Stimulated activated CD8-positive, alpha-beta memory T cell treated with anti-CD3 and anti-CD28 coated beads, Interleukin-12 subunit alpha, Interleukin-12 subunit beta, amount 100 ng/mL, for 24 hours (primary cell): ENCODE measurements around the gene SLIT1.

Source experiments
- DNase-seq: peaks from one replicate; pipeline ENCODE4 v3.0.0-alpha.2; 2020; ENCODE audit errors: extremely low read depth

Gene SLIT1

GRCh38 chr10:96972264-96972663 lies 213.5 kb downstream of the SLIT1 start:
- no peak for DNase-seq

DNA sequence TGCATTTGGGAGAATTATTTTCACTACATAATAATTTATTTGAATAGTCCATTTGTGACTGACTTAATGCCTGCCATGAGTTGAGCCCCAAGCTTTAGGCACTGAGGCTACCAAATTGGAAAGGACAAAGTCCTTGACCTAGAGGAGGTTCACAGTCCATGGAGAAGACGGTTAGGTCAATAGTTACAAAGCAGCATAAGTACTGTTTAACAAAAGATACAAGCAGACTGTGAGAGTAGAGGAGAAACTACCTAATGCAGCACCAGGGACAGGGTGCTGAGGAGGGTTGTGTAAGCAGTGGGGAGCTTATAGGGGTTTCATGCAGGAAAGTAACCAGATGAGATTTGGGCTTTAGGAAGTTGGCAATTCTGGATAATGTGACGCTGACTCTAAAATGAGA lies 214.4 kb downstream of the SLIT1 start:
- DNase-seq = no peak

GRCh38 chr10:96968682-96969423 lies 216.9 kb downstream of the SLIT1 start:
- DNase-seq = no peak

DNA sequence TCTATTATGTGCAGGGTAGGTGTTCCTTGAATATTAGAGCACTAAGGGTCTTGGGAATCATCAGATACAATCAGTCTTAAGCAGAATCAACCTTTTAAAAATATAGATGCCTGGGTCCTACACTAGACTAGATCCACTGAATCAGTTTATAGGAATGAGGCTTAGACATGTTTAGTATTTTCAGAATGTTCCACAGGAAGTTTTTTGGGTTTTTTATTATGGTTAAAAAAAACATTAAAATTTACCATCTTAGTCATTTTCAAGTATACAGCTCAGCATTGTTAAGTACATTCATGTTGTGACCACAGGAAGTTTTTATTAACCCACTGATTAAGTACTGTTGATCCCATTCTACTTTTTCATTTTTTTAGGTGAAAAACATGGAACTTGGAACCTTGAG lies 217.9 kb downstream of the SLIT1 start:
- DNase-seq = no peak

DNA sequence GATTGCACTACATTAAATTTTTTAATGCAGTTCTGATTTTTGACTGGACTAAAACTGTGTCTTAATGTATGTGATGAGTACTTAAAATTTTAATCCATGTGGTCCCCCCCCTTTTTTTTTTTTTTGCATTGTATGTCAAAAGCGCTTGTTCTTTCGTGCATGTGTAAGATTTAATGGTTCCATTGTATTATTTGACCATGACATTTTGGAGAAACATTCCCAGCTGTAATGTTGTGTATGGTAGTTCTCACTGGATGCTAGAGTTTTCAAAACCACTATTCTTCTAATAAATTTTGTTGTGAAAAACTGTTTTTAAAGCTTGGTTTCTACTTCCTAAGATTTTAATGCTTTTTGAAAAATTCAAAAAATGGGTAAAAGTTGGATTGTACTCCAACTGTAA lies 221.6 kb downstream of the SLIT1 start:
- no peak for DNase-seq

- DNase-seq = no peak
Observed at GRCh38 chr10:96960872-96961271, 224.9 kb downstream of the SLIT1 start.

- DNase-seq = no peak
Observed at GRCh38 chr10:96959733-96960132, 226.0 kb downstream of the SLIT1 start.

DNA sequence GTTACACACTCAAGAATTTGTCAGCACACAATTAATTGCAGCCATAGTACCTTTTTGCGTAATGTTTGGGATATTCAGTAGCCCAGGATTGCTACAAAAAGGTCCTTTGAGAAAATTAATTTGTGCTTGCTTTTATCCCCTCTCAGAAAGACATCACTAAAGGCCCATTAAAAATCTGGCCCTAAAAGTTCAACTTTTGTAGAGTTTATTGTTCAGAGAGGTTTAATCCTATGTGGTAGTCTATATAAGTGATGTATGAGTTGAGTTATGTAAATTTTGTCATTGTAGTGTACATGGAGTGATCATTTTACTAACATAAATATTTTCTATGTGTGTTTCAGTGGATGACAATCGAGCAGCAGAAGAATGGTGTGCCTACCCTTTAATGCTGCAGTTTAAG lies 227.7 kb downstream of the SLIT1 start:
- no peak for DNase-seq

DNA sequence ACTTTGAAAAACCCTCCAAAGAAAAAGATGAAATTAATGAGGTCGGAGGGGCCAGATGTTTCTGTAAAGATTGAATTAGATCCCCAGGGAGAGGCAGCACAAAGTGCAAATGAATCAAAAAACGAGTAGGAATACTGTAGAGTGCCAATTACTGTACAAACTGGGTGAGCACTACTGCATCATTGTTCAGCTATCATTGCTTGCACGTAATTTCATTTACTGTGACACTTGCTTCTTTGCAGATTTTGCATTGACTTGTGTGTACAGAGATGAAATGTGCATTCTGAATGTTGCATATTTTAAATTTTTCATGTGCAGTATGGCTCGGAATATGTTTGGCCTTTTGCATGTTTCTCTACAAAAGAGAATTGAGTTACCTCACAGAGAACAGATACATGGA lies 230.0 kb downstream of the SLIT1 start:
- DNase-seq = no peak

DNA sequence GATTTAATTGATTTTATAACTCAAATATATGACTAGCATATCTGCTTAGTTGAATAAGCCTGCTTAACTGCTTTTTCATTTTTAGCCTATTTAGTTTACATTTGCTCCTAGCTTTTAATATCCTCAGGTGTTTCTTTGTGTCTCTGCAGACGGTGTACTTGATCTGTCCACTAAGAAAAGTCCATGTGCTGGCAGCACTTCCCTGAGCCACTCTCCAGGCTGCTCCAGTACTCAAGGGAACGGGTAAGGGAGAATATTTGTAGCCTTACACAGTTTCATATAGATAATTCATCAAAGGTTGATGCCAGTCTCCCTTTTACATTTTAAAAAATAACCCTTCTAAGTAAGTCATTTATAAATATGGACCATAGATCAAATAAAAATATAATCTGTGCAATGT lies 233.8 kb downstream of the SLIT1 start:
- no peak for DNase-seq

- no peak for DNase-seq
Observed at GRCh38 chr10:96949039-96949683, 236.6 kb downstream of the SLIT1 start.
